DMS53 treated with DMSO at 0.1 percent for 48 hours (cell line): Measurements from ENCODE around the gene SLC22A23.

Experiments
- DNase-seq: peaks from one replicate; lab custom pipeline; 2025; ENCODE audit not compliant: unreplicated experiment; lab: John Stamatoyannopoulos, UW

The SLC22A23 gene

GRCh38 chr6:3306848-3307247 is 150.0 kb downstream of the SLC22A23 start:
- DNase-seq: no peak

DNA sequence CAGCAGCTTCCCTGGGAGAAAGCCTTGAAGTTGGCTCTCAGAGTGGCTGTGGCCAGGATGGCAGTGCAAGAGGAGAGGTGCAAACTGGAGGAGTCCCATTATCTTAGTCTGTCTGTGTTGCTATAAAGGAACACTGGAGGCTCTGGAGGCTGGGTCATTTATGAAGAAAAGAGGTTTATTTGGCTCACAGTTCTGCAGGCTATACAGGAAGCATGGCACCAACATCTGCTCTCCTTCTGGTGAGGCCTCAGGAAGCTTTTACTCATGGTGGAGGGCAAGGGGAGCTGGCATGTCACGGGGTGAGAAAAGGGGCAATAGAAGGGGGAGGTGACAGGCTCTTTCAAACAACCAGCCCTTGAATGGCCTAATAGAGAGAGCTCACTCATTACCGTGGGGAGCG is 151.0 kb downstream of the SLC22A23 start:
- no peak for DNase-seq

- no peak for DNase-seq
Observed at GRCh38 chr6:3305216-3305565, 151.7 kb downstream of the SLC22A23 start.

GRCh38 chr6:3304500-3305215 is 152.2 kb downstream of the SLC22A23 start:
- DNase-seq: no peak

DNA sequence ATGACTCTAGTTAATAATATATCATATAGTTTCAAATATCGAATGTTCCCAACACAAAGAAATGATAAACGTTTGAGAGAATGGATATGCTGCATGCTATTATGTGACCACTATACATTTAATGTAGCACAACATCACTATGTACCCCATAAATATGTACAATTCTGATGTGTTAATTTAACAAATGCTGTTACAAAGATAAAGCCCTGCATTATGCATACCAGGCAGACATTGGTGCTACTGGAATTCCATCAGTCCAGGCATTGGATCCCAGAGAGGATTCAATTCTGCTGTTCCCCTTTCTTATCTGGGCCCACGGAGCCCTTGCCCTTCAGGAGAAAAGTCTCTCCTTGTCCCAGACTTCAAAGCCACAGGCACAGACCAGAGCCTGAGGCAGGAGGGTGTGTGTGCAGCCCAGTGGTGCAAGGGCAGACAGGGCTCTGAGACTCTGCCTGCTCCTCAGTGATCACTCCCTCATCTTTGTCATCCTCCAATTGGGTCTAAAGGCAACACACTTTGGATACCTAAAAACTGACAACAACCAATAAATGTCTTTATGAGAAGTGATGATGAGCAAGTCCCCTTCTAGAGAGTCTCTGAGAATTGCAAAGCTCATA is 152.9 kb downstream of the SLC22A23 start:
- DNase-seq: no peak

- DNase-seq: no peak
Observed at GRCh38 chr6:3301506-3301905, 155.3 kb downstream of the SLC22A23 start.

GRCh38 chr6:3299221-3299620 is 157.6 kb downstream of the SLC22A23 start:
- no peak for DNase-seq

DNA sequence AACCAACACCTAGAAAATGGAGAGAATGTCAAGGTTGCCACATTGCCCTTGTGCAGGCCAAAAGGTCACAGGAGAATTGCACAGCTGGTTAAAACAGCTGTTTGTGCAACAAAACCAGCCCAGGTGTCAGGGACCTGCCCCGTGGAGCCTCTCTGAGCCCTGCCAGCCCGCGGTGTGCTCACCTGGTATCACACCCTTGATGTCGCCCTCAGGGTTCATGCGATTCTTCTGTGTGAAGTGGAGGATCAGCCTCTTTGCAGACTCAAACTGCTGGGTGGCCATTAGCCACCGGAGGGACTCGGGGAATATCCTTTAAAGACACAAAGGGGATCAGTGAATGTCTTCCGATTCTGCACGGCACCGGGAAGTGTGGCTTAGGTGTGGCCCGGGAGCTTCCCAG is 158.9 kb downstream of the SLC22A23 start:
- no peak for DNase-seq

GRCh38 chr6:3297006-3297405 is 159.8 kb downstream of the SLC22A23 start:
- no peak for DNase-seq

DNA sequence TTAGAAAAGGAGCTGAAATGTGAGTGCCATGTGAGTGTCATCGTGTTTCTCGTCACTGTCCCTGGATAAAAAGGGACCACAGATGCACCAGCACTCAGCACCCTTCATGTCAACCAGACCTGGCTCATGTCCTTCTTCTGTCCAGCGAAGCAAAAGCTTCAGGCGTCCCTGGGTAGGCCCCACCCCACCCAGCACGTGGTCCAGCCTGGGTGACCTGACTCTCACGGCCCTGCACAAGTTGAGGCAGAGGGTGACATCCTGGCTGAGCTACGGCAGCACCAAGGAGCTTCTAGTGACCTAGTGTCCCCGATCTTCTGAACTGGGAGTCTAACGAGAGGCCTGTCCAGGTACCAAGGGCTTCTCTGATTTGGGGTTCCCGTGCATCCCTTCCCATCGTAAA is 160.3 kb downstream of the SLC22A23 start:
- DNase-seq: no peak

GRCh38 chr6:3296078-3296477 is 160.8 kb downstream of the SLC22A23 start:
- DNase-seq: no peak

DNA sequence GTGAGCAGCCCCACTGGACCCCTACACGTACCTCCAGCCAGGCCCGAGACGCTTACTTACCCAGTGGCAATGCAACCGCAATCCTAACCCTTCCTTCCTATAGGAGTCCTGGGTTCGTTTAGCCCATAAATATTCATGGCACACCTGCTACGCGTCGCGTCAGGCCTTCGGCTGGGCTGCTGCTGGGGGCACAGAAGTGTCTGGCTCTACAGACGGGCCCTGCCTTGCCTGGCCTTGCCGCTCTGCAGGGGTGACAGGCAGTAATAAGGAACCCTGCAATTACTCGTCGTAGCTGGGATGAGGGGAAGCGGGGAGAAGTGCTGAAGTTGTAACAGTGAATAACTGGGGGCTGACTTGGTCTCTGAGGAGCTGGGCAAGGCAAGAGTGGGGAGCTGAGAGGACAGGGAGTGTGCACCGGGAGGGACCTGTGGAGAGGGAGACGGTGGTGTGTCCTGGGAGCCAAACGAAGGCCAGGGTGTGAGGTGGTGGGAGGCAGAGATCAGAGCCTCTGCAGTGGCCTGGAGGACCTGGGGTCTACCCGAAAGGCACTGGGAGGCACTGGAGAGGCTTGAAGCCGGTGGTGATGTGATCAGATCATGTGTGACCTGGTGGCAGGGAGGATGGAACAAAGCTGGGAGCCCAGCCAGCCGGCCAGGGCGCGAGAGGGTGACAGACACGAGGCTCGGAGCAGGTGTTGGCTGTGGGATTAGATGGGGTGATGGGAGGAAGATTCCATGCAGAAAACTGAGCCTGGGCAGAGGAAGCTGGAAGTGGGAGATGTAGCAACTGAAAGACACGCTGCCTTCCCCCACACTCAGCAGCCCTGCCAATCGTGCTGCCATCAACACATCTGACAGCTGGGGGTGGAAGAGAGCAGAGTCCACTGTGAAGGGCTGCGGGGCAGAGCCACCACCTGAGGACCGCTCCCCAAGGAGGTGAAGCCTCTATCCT is 161.7 kb downstream of the SLC22A23 start:
- DNase-seq: no peak

DNA sequence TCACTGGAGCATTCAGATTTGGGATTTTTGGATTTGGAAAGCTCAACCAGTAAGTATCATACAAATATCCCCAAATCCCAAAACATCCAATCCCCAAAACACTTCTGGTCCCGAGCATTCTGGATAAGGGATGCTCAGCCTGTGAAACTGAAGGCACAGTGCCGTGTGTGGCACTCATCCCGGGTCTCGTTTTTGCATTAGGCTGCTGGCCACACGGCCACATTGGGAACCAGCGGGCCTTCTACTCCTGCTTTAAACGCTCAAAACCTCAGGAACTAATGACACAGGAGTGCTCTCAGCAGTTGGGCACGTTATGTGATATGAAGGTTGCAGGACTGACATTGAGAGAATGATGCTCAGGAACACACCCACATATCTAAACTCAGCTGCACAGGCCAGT is 162.5 kb downstream of the SLC22A23 start:
- no peak for DNase-seq

GRCh38 chr6:3293271-3294155 is 163.3 kb downstream of the SLC22A23 start:
- no peak for DNase-seq

DNA sequence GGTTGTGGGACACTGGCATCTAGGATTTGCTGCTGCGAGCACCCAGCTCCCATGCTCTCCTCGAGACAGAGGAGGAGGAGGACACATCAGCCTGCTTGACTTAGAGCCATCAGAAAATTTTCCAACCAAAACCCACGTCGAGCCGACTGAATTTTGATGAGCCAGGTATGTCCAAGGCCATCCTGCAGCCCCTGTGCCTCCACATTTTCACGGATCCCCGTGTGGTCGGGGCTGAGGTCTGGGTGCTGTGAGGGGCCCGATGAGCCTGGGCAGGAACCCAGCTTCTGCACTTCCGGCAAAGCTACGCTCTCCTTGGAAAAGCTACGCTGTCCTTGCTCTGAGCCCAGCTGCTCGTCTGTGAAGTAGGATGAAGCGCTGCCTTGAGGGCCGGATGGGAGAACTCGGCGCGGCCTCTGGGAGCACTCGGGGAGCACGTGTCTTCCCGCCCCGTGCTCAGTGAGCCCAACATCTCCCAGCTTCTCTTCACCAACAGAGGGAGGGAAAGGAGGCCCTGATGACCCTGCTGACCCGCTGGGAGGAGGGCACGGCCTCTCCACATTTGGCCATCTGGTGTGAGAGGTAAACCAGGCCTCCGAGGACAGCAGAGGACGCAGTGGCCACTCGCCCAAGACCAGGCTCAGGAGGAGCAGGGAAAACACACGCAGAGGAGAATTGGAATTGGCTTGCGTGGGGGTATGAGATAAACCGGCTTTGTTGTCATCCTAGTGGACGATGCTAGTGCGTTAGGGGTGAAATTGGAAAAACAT is 164.2 kb downstream of the SLC22A23 start:
- DNase-seq: no peak

DNA sequence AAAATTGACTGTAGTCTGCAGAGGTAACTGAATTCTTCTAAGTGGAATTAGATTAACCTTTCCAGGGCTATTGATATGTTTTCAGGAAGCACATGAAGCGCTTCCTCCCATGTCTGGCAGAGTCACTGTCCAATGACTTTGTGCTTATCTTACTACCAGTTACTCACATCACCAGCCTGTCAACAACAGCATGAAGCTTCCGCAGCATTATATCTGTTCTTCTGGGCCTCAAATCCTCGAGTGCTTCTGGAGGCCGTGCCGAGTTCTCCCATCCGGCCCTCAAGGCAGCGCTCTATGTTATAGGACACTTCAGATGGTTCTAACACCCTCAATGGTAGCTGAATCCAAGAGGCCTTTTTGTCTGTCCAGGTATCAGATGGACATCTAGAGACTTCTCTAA is 164.9 kb downstream of the SLC22A23 start:
- DNase-seq: no peak

- no peak for DNase-seq
Observed at GRCh38 chr6:3291346-3291745, 165.5 kb downstream of the SLC22A23 start.

- DNase-seq: no peak
Observed at GRCh38 chr6:3290931-3291211, 166.0 kb downstream of the SLC22A23 start.

- no peak for DNase-seq
Observed at GRCh38 chr6:3290149-3290930, 166.5 kb downstream of the SLC22A23 start.

DNA sequence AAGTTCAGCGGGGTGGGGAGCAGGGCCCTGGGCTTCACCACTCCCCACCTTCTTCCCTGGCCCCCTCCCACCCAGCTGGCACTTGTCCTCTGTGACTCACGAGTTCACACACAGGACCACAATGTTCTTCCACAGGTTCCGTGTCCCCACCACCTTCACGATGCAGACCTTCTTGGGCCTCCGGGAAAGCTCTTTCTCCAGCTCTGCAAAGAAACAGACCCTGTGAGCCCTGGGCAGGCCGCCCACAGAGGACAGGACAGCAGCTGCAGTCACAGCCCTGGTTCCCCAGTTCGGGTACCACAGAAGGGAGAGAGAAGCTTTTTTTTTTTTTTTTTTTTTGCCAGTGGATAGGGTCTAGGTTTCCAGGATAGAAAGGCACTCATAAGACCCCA is 167.2 kb downstream of the SLC22A23 start:
- no peak for DNase-seq
